ENCODE data around the gene ZNF121.
"Not testable (repeated sequence)": the region's sequence is repeated elsewhere in the genome, so short reads cannot be mapped to it uniquely, and the experiment has no call there.

The ZNF121 gene

GRCh38 chr19:9584073-9584833 is at the start of gene ZNF121:
TSS of gene ZNF121 (minus strand) at chr19:9584504. CDS start at chr19:9568097, 16,407 bp downstream.
- DNase-seq, result peak; percentile 61 to 79

GRCh38 chr19:9627856-9628255 is 43.6 kb upstream of the ZNF121 start:
- no peak for DNase-seq

- DNase-seq, result no peak
Measured at GRCh38 chr19:9622531-9622930, 38.2 kb upstream of the ZNF121 start.

- DNase-seq, result peak; percentile 84 to 86
Measured at GRCh38 chr19:9621156-9622037, 37.1 kb upstream of the ZNF121 start, which contains the start of gene ZNF561. TSS of gene ZNF561 (minus strand) at chr19:9621232. CDS start at chr19:9619456, 1,776 bp downstream.

- no peak for DNase-seq
Measured at GRCh38 chr19:9620842-9621155, 36.5 kb upstream of the ZNF121 start.

GRCh38 chr19:9615844-9616243 is 31.5 kb upstream of the ZNF121 start:
- no peak for DNase-seq

- no peak for DNase-seq
Measured at GRCh38 chr19:9610484-9611113, 26.3 kb upstream of the ZNF121 start.

GRCh38 chr19:9608912-9609311 is 24.6 kb upstream of the ZNF121 start:
- no peak for DNase-seq

GRCh38 chr19:9597027-9597426 is 12.7 kb upstream of the ZNF121 start:
- DNase-seq, result no peak

GRCh38 chr19:9586764-9587163 is 2.5 kb upstream of the ZNF121 start:
- peak; percentile 30 to 38 for DNase-seq

- not testable (repeated sequence) for DNase-seq
Measured at GRCh38 chr19:9582081-9582725, 2.1 kb downstream of the ZNF121 start.

- no peak for DNase-seq
Measured at GRCh38 chr19:9580728-9581127, 3.6 kb downstream of the ZNF121 start.

GRCh38 chr19:9570255-9570654 is 14.0 kb downstream of the ZNF121 start:
- DNase-seq, result no peak

GRCh38 chr19:9566729-9567128 is 17.6 kb downstream of the ZNF121 start:
- no peak for DNase-seq

GRCh38 chr19:9565900-9566705 is 18.2 kb downstream of the ZNF121 start:
- no peak for DNase-seq

- DNase-seq, result no peak
Measured at GRCh38 chr19:9552536-9553274, 31.6 kb downstream of the ZNF121 start.

GRCh38 chr19:9547870-9548269 is 36.4 kb downstream of the ZNF121 start:
- DNase-seq, result no peak

GRCh38 chr19:9541281-9541680 is 43.0 kb downstream of the ZNF121 start:
- DNase-seq, result not testable (repeated sequence)

GRCh38 chr19:9539921-9540320 is 44.4 kb downstream of the ZNF121 start:
- not testable (repeated sequence) for DNase-seq

GRCh38 chr19:9539201-9539600 is 45.1 kb downstream of the ZNF121 start:
- DNase-seq, result peak in 1 of 2 donors; percentile 0

All from hippocampal formation (tissue), 2 donors.